Endothelial cell of umbilical vein (primary cell): ENCODE data around the gene CFAP46. TPM values are rescaled to one million over a fixed set of nuclear protein-coding genes. Genes with fewer than 3 reads are reported as not detected.

Source experiments
- BruUV-seq: library from RNA; stranded (reverse); fragments of 400-500 nt; replicated peaks from 2 replicates; lab custom pipeline; 2021; lab: Mats Ljungman, UMichigan
- CTCF ChIA-PET: fragments of 300-600, 350-600 bp; sonication (Branson Sonifier 250); formaldehyde crosslinking; loops from one replicate; lab custom pipeline; 2021; ENCODE audit warnings: antibody characterized with exemption, inconsistent platforms; lab: Charles Lee
- POLR2A ChIA-PET: fragments of 300-600, 350-600 bp; sonication (Branson Sonifier 250); formaldehyde crosslinking; loops from one replicate; lab custom pipeline; 2021; ENCODE audit warnings: antibody characterized with exemption, inconsistent platforms; lab: Charles Lee
- DNase-seq: peaks from one replicate; pipeline ENCODE4 v3.0.0-alpha.2; 2011; ENCODE audit warnings: low read depth, low spot score
- FAIRE-seq: peaks from 2 replicates; lab custom pipeline; 2011; peaks lifted over from hg19 to GRCh38; lab: Jason Lieb, UNC
- H2AFZ ChIP-seq: 2 replicates; pipeline ENCODE4 v1.6.0; 2012; ENCODE audit warnings: low read depth, low read length, control low read depth, inconsistent platforms
- H3K27ac ChIP-seq: 2 replicates; pipeline ENCODE4 v1.5.1; 2011; ENCODE audit warnings: low read depth, mild to moderate bottlenecking, control low read depth, low read length, moderate library complexity; ENCODE audit not compliant: insufficient read depth
- H3K27me3 ChIP-seq, 2 experiments: 2 replicates each; pipeline versions ENCODE4 v1.6.0 to v1.6.1; 2011; ENCODE audit warnings: low read length in 2 of 2, mixed read lengths in 1 of 2; ENCODE audit not compliant: control insufficient read depth in 2 of 2, insufficient read depth in 2 of 2
- H3K36me3 ChIP-seq, 2 experiments: 2 replicates in 1 of 2; 3 replicates in 1 of 2; pipeline ENCODE4 v1.5.1; 2011; ENCODE audit warnings: low read length in 2 of 2, mild to moderate bottlenecking in 1 of 2, moderate library complexity in 1 of 2; ENCODE audit not compliant: control insufficient read depth in 2 of 2, insufficient read depth in 2 of 2; ENCODE audit errors: extremely low read depth in 1 of 2
- H3K4me1 ChIP-seq: 3 replicates; pipeline ENCODE4 v1.5.1; 2011; ENCODE audit warnings: mild to moderate bottlenecking, low read length; ENCODE audit not compliant: control insufficient read depth, insufficient read depth; ENCODE audit errors: extremely low read depth
- H3K4me2 ChIP-seq: 2 replicates; pipeline ENCODE4 v1.6.1; 2011; ENCODE audit warnings: low read length, control low read depth, mixed read lengths; ENCODE audit not compliant: insufficient read depth
- H3K4me3 ChIP-seq, 3 experiments: fragments of 200-600 bp in 1 of 3; sonication (generic), shearing (Covaris generic) in 1 of 3; replicated peaks in 1 of 3; 2 replicates each; pipeline ENCODE4 v1.5.1; 2011 to 2016; ENCODE audit warnings: control low read depth in 3 of 3, low read length in 3 of 3, mild to moderate bottlenecking in 2 of 3, inconsistent platforms in 1 of 3, low read depth in 1 of 3, moderate library complexity in 1 of 3; ENCODE audit not compliant: insufficient read depth in 1 of 3
- H3K79me2 ChIP-seq: 2 replicates; pipeline ENCODE4 v1.6.0; 2012; ENCODE audit warnings: low read length, inconsistent platforms; ENCODE audit not compliant: control insufficient read depth, insufficient read depth
- H3K9ac ChIP-seq: replicated peaks from 2 replicates; pipeline ENCODE3; 2011; ENCODE audit warnings: low read length, control low read depth; ENCODE audit not compliant: insufficient read depth; ENCODE audit errors: extremely low read depth
- H3K9me1 ChIP-seq: replicated peaks from 3 replicates; pipeline ENCODE4 v1.6.0; 2011; ENCODE audit warnings: mild to moderate bottlenecking, low read length; ENCODE audit not compliant: control insufficient read depth, insufficient read depth; ENCODE audit errors: extremely low read depth
- H3K9me3 ChIP-seq: replicated peaks from 2 replicates; pipeline ENCODE4 v1.5.1; 2012; ENCODE audit warnings: low read length, inconsistent platforms; ENCODE audit not compliant: control insufficient read depth, insufficient read depth
- H4K20me1 ChIP-seq: replicated peaks from 2 replicates; pipeline ENCODE3; 2011; ENCODE audit warnings: mild to moderate bottlenecking, low read length; ENCODE audit not compliant: control insufficient read depth, insufficient read depth; ENCODE audit errors: extremely low read depth
- EZH2 ChIP-seq: IDR thresholded peaks from 2 replicates; pipeline ENCODE4 v1.6.1; 2012; ENCODE audit warnings: borderline replicate concordance, low read depth, mild to moderate bottlenecking, moderate library complexity, low read length, inconsistent platforms; ENCODE audit not compliant: severe bottlenecking
- FOS ChIP-seq: IDR thresholded peaks from 2 replicates; pipeline ENCODE4 v1.6.1; 2011; ENCODE audit warnings: mild to moderate bottlenecking, low read length, moderate library complexity, borderline replicate concordance; ENCODE audit not compliant: insufficient read depth
- GATA2 ChIP-seq: IDR thresholded peaks from 2 replicates; pipeline ENCODE4 v1.7.0; 2011; ENCODE audit warnings: low read depth, mild to moderate bottlenecking, moderate library complexity, mixed read lengths, low read length; ENCODE audit not compliant: insufficient read length, insufficient read depth
- JUN ChIP-seq: IDR thresholded peaks from 2 replicates; pipeline ENCODE4 v1.6.1; 2011; ENCODE audit warnings: borderline replicate concordance, low read depth; ENCODE audit not compliant: insufficient read length, insufficient read depth
- MYC ChIP-seq: IDR thresholded peaks from one replicate; pipeline ENCODE4 v1.6.1; 2011; ENCODE audit warnings: mild to moderate bottlenecking, low read depth, low read length
- POLR2A ChIP-seq: IDR thresholded peaks from 2 replicates; pipeline ENCODE4 v1.6.1; 2012; ENCODE audit warnings: low read depth, mild to moderate bottlenecking, control low read depth, low read length
- POLR2AphosphoS5 ChIP-seq: IDR thresholded peaks from 2 replicates; pipeline ENCODE4 v1.6.1; 2012; ENCODE audit warnings: low read depth, mild to moderate bottlenecking, control low read depth, low read length, moderate library complexity; ENCODE audit not compliant: insufficient read depth
- dilution Hi-C: fragments of 300-500 bp; cut with MboI; formaldehyde crosslinking; loops from one replicate; pipeline ENCODE4 v1.15.0; 2019; ENCODE audit warnings: low sequenced_read_pairs; ENCODE audit not compliant: extremely low pct_ligation_motif_present
- intact Hi-C: fragments of 100-400 bp; cut with micrococcal nuclease; formaldehyde crosslinking; loops from one replicate; pipeline ENCODE4 v1.10.0; 2022
- polyA plus RNA-seq, 4 experiments: library from polyadenylated mRNA; depleted of rRNA in 3 of 4; stranded (reverse) in 3 of 4; unstranded in 1 of 4; fragments of >200 nt; gene quantifications; 2 replicates each; pipeline versions ENCODE4 v1.2.1 to v1.2.3, GENCODE V29; 2011 to 2012; ENCODE audit warnings: missing spikeins in 1 of 4
- total RNA-seq: library from RNA; stranded (reverse); gene quantifications from 2 replicates; pipeline ENCODE4 v1.2.3, GENCODE V29; 2021
- TF ChIP-seq, protein P1 (sequence below), 2 donors: IDR thresholded peaks; 1 replicate in 1 of 2; 2 replicates in 1 of 2; pipeline ENCODE4 v1.5.1; 2011; ENCODE audit warnings: low read length in 2 of 2, mild to moderate bottlenecking in 2 of 2, moderate library complexity in 2 of 2, control low read depth in 1 of 2, inconsistent platforms in 1 of 2, low read depth in 1 of 2; ENCODE audit not compliant: insufficient read depth in 1 of 2; ENCODE audit errors: extremely low read depth in 1 of 2
- TF ChIP-seq, protein P2 (sequence below): IDR thresholded peaks from 2 replicates; pipeline ENCODE4 v1.6.1; 2011; ENCODE audit not compliant: insufficient read depth, insufficient read length

CFAP46 gene
- total and polyA plus RNA-seq, 2 donors (not counting 3 experiments of a cell fraction or from before 2014, with no cell fraction given) = 0.75 to 0.98 TPM

DNA sequence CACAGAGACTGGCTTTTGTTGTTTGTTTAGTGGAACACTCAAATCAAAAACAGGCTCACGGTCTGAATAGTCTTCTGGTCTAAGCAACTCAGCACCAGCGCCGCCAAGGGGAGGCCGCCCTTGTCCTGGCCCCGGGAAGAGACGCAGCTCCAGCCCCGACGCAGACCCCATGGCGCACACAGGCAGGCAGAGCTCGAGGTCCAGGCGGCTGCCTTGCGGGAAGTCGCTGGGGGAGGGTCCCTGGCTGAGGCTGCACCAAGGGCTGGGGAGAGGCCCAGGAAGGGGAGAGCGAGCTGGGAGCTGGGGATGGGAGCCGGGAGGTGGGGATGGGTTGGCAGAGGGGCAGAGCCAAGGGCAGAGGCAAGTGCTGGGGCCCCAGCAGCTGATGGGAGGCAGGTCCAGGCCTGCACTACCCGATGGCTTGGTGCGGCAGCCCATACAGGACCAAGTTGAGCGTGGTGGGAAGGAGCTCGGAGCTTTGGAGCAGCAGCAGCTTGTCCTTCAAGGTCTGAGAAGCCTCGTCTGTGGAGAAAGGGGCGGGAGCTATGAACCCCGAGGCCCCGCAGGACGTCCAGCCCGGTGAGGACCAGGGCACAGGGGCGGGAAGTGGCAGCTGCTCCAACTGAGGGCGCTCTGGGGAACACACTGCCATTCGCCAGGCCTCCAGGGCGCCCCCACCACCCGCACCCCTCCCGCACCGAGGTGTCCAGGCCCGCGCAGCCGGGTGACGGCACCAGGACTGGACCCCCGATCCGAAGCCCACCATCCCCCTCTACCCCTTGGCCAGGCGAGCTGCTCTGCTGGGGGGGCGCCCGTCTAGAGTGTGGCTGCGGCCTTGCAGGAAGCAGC lies 133.8 kb downstream of the CFAP46 start:
- POLR2A ChIA-PET = no interaction called here
- CTCF ChIA-PET = no interaction called here
- FAIRE-seq = no peak

More for the DNA sequence above, 133.8 kb downstream of the CFAP46 start:
- H3K79me2 ChIP-seq = no peaks in the 10 kb centered on the region
- no peaks in the 10 kb centered on the region for H3K9me1 ChIP-seq
- no peak overlapping the region for H3K9ac ChIP-seq
- H3K9me3 ChIP-seq = no peaks in the 10 kb centered on the region
- no peak overlapping the region for H3K4me2 ChIP-seq
- no peak overlapping the region for H2AFZ ChIP-seq
- no peaks in the 10 kb centered on the region for H3K4me1 ChIP-seq
- no peak for TF ChIP-seq POLR2A
- TF ChIP-seq GATA2 = no peak
- TF ChIP-seq EZH2 = no peak
- TF ChIP-seq, protein P1, sequence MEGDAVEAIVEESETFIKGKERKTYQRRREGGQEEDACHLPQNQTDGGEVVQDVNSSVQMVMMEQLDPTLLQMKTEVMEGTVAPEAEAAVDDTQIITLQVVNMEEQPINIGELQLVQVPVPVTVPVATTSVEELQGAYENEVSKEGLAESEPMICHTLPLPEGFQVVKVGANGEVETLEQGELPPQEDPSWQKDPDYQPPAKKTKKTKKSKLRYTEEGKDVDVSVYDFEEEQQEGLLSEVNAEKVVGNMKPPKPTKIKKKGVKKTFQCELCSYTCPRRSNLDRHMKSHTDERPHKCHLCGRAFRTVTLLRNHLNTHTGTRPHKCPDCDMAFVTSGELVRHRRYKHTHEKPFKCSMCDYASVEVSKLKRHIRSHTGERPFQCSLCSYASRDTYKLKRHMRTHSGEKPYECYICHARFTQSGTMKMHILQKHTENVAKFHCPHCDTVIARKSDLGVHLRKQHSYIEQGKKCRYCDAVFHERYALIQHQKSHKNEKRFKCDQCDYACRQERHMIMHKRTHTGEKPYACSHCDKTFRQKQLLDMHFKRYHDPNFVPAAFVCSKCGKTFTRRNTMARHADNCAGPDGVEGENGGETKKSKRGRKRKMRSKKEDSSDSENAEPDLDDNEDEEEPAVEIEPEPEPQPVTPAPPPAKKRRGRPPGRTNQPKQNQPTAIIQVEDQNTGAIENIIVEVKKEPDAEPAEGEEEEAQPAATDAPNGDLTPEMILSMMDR (IDR thresholded peaks at IDR 0.05; ENCODE audit: extremely low read depth in 1 of 2, insufficient read depth in 1 of 2, low read depth in 1 of 2, low read length in 2 of 2) = no peak
- TF ChIP-seq FOS = no peak
- no peak for TF ChIP-seq POLR2AphosphoS5
- TF ChIP-seq, protein P2, sequence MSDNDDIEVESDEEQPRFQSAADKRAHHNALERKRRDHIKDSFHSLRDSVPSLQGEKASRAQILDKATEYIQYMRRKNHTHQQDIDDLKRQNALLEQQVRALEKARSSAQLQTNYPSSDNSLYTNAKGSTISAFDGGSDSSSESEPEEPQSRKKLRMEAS = no peak
- no peak for TF ChIP-seq MYC
- no peak for TF ChIP-seq JUN
- intact Hi-C loops (no loop called here), dilution Hi-C loops (no loop called here)
- H3K4me3 ChIP-seq = no peak overlapping the region
- no peaks in the 10 kb centered on the region for H4K20me1 ChIP-seq
- no peaks in the 10 kb centered on the region for H3K36me3 ChIP-seq
- no TSS peak for BruUV-seq
- no peaks in the 10 kb centered on the region for H3K27me3 ChIP-seq
- no peak for DNase-seq
- no peak overlapping the region for H3K27ac ChIP-seq
